HCEC 1CT (cell line): ENCODE measurements around the gene SRSF6.
"Not testable (repeated sequence)": the region's sequence is repeated elsewhere in the genome, so short reads cannot be mapped to it uniquely, and the experiment has no call there.

Source experiments
- DNase-seq: peaks from one replicate; pipeline ENCODE4 v3.0.0-alpha.2; 2017

SRSF6 gene

GRCh38 chr20:43457640-43458421 is at the start of gene SRSF6:
Gene SRSF6, plus strand, starts transcription at chr20:43457896. Its CDS starts 138 bp downstream, at chr20:43458034.
- DNase-seq, result peak; percentile 90

- DNase-seq, result peak; percentile 31
These were observed 48.7 kb upstream of the SRSF6 start for GRCh38 chr20:43408848-43409576.

GRCh38 chr20:43409577-43409913 is 48.2 kb upstream of the SRSF6 start:
- no peak for DNase-seq

- no peak for DNase-seq
These were observed 41.9 kb upstream of the SRSF6 start for GRCh38 chr20:43415661-43416430.

- no peak for DNase-seq
These were observed 41.0 kb upstream of the SRSF6 start for GRCh38 chr20:43416591-43417228.

- no peak for DNase-seq
These were observed 37.5 kb upstream of the SRSF6 start for GRCh38 chr20:43420192-43420591.

- DNase-seq, result not testable (repeated sequence)
These were observed 36.8 kb upstream of the SRSF6 start for GRCh38 chr20:43420913-43421312.

GRCh38 chr20:43426172-43426571 is 31.5 kb upstream of the SRSF6 start:
- no peak for DNase-seq

- no peak for DNase-seq
These were observed 27.2 kb upstream of the SRSF6 start for GRCh38 chr20:43430265-43431133.

- no peak for DNase-seq
These were observed 26.6 kb upstream of the SRSF6 start for GRCh38 chr20:43431134-43431519.

GRCh38 chr20:43432498-43432897 is 25.2 kb upstream of the SRSF6 start:
- no peak for DNase-seq

GRCh38 chr20:43433250-43433854 is 24.3 kb upstream of the SRSF6 start:
- no peak for DNase-seq

GRCh38 chr20:43434565-43434964 is 23.1 kb upstream of the SRSF6 start:
- no peak for DNase-seq

GRCh38 chr20:43438578-43439316 is 18.9 kb upstream of the SRSF6 start:
- DNase-seq, result no peak

- no peak for DNase-seq
These were observed 17.2 kb upstream of the SRSF6 start for GRCh38 chr20:43440531-43440930.

GRCh38 chr20:43442282-43442880 is 15.3 kb upstream of the SRSF6 start:
- peak; percentile 48 for DNase-seq

- no peak for DNase-seq
These were observed 13.6 kb upstream of the SRSF6 start for GRCh38 chr20:43444107-43444506.

- no peak for DNase-seq
These were observed 11.3 kb upstream of the SRSF6 start for GRCh38 chr20:43446361-43446879.

- not testable (repeated sequence) for DNase-seq
These were observed 9.3 kb upstream of the SRSF6 start for GRCh38 chr20:43448431-43448747.
